ENCODE measurements around the gene GOLGA8B. TPM values are rescaled to one million over a fixed set of nuclear protein-coding genes. Genes with fewer than 3 reads are reported as not detected.

GOLGA8B gene
- total and polyA plus RNA-seq, 2 of the 8 experiments (the other 6 are each of a cell fraction or from before 2014, with no cell fraction given) = 14.1 to 23.3 TPM

- Histone ChIP-seq H2AFZ (ENCODE audit: low read length) (no peak overlapping the region), H3K36me3 (ENCODE audit: control insufficient read depth in 2 of 4, insufficient read depth in 4 of 4, low read length in 3 of 4) (no peaks in the 10 kb centered on the region), H4K20me1 (replicated peaks in 1 of 2; ENCODE audit: control insufficient read depth in 1 of 2, insufficient read depth in 2 of 2, low read length in 2 of 2) (no peaks in the 10 kb centered on the region), H3K14ac (ENCODE audit: insufficient read length) (no peak overlapping the region), H3K9ac (replicated peaks in 1 of 4; ENCODE audit: extremely low read depth in 1 of 4, low read depth in 3 of 4, low read length in 3 of 4) (no peak overlapping the region), H3K23ac (ENCODE audit: insufficient read length) (no peak overlapping the region), H3K56ac (replicated peaks; ENCODE audit: insufficient read length, low read depth, low read length) (no peak overlapping the region), H2BK12ac (ENCODE audit: low read depth, low read length) (no peak overlapping the region), H2AK5ac (ENCODE audit: low read depth, low read length) (no peak overlapping the region), H4K91ac (replicated peaks; ENCODE audit: insufficient read length, low read length) (no peak overlapping the region), H4K5ac (ENCODE audit: insufficient read length, low read depth, low read length) (no peak overlapping the region), H3K79me2 (ENCODE audit: control insufficient read depth in 1 of 2, insufficient read depth in 2 of 2, low read length in 2 of 2) (no peaks in the 10 kb centered on the region), H3K4me1 (replicated peaks in 1 of 4; ENCODE audit: control insufficient read depth in 3 of 4, insufficient read depth in 4 of 4, low read length in 3 of 4) (no peaks in the 10 kb centered on the region), H3K4ac (replicated peaks; ENCODE audit: insufficient read length, low read depth, low read length) (no peak overlapping the region), H2BK120ac (replicated peaks; ENCODE audit: low read depth, low read length) (no peak overlapping the region), H3K27ac (ENCODE audit: low read depth, low read length) (no peak overlapping the region), H2BK5ac (ENCODE audit: low read depth, low read length) (no peak overlapping the region), H3K23me2 (ENCODE audit: low read depth, low read length) (no peaks in the 10 kb centered on the region), H3K27me3 (replicated peaks in 1 of 4; ENCODE audit: control insufficient read depth in 3 of 4, extremely low read depth in 1 of 4, insufficient read depth in 3 of 4, low read length in 3 of 4) (no peaks in the 10 kb centered on the region), H2BK20ac (ENCODE audit: low read length) (no peak overlapping the region), H3K18ac (ENCODE audit: extremely low read depth, low read length) (no peak overlapping the region), H3K79me1 (ENCODE audit: low read depth, low read length) (no peaks in the 10 kb centered on the region), H3K4me2 (ENCODE audit: insufficient read depth in 1 of 2, low read depth in 2 of 2, low read length in 2 of 2) (no peak overlapping the region), H3K4me3 (ENCODE audit: extremely low read depth in 1 of 4, insufficient read depth in 2 of 4, low read depth in 3 of 4, low read length in 4 of 4) (no peak overlapping the region), H3K9me3 (ENCODE audit: insufficient read depth in 2 of 2, low read depth in 1 of 2, low read length in 1 of 2) (no peaks in the 10 kb centered on the region), H4K8ac (ENCODE audit: extremely low read depth, insufficient read depth, low read length) (no peak overlapping the region), H2BK15ac (ENCODE audit: low read length) (no peak overlapping the region)
- no peak for FAIRE-seq
- no peak for DNase-seq (ENCODE audit: low read depth in 1 of 2, low spot score in 2 of 2)
- ChIA-PET POLR2A (ENCODE audit: partially characterized antibody) (no interaction called here), CTCF (ENCODE audit: partially characterized antibody) (no interaction called here)
- 80% methylated on average over 8 of the region's 8 CpGs; no CpG with 5 or more reads in 1 of the 2 experiments for WGBS, 2 experiments (ENCODE audit: extremely low coverage in 1 of 2, insufficient coverage in 1 of 2, insufficient read length in 1 of 2, insufficient replicate concordance in 2 of 2, low coverage in 1 of 2, low lambda C conversion rate in 2 of 2, missing lambda C conversion rate in 1 of 2)
- TF ChIP-seq CREB1 (IDR thresholded peaks at IDR 0.05) = no peak
- no peak for TF ChIP-seq SUZ12 (IDR thresholded peaks at IDR 0.05; ENCODE audit: low read length)
- TF ChIP-seq GABPA (IDR thresholded peaks at IDR 0.05; ENCODE audit: borderline replicate concordance, insufficient read depth, low read length) = no peak
- TF ChIP-seq EGR1 (IDR thresholded peaks at IDR 0.05; ENCODE audit: borderline replicate concordance, low read depth, low read length) = no peak
- TF ChIP-seq HDAC2 (IDR thresholded peaks at IDR 0.05; ENCODE audit: borderline replicate concordance in 1 of 2, low read depth in 2 of 2, low read length in 2 of 2) = no peak
- no peak for TF ChIP-seq BRCA1 (IDR thresholded peaks at IDR 0.05; ENCODE audit: low read depth, low read length)
- no peak for TF ChIP-seq JUND (IDR thresholded peaks at IDR 0.05; ENCODE audit: low read length)
- TF ChIP-seq TBP (IDR thresholded peaks at IDR 0.05; ENCODE audit: low read depth, low read length) = no peak
- TF ChIP-seq SIX5 (IDR thresholded peaks at IDR 0.05; ENCODE audit: low read depth, low read length) = no peak
- no peak for TF ChIP-seq SP1 (IDR thresholded peaks at IDR 0.05; ENCODE audit: low read depth, low read length)
- no peak for TF ChIP-seq SRF (IDR thresholded peaks at IDR 0.05; ENCODE audit: low read depth, low read length)
- TF ChIP-seq PHF8 (conservative IDR thresholded peaks at IDR 0.05; ENCODE audit: low read depth, low read length) = no peak
- no peak for TF ChIP-seq KDM5A (IDR thresholded peaks at IDR 0.05; ENCODE audit: low read length)
- TF ChIP-seq EP300 (IDR thresholded peaks at IDR 0.05; ENCODE audit: borderline replicate concordance in 1 of 2, low read depth in 2 of 2, low read length in 2 of 2) = no peak
- no peak for TF ChIP-seq CHD1 (IDR thresholded peaks at IDR 0.05; ENCODE audit: low read depth, low read length)
- TF ChIP-seq GTF2F1 (IDR thresholded peaks at IDR 0.05; ENCODE audit: borderline replicate concordance, low read depth, low read length) = no peak
These were observed 19.6 kb upstream of the GOLGA8B start for GRCh38 chr15:34603095-34603494.
